GM18502 (cell line): Measurements from ENCODE around the gene MGAT4C.
"Not testable (repeated sequence)": the region's sequence is repeated elsewhere in the genome, so short reads cannot be mapped to it uniquely, and the experiment has no call there.

Experiments used
- ATAC-seq: cut with Tn5 transposase; IDR thresholded peaks from one replicate; pipeline ENCODE4 v1.9.1; 2021; ENCODE audit warnings: mild to moderate bottlenecking; ENCODE audit not compliant: unreplicated experiment, poor library complexity

The MGAT4C gene

GRCh38 chr12:86139671-86140070, 116.5 kb downstream of the MGAT4C start:
- ATAC-seq = no peak

DNA sequence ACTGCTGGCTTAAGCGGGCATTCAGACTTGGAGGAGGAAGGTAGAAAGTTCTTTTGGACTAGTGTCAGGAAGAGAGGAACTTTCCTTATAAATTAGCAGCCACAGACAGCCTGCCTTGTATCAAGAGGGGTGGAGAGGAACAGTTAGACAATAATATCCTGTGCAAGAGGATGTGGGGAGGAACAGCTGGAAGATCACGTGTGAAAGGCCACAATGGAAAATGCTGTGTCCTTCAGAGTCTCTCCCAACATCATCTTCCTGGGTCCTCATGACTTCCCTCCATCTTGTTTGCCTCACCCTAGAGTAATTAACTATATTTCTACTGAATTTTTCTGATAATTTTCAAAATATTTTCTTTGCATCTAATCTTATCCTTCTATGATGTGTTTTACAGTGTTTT, 117.4 kb downstream of the MGAT4C start:
- no peak for ATAC-seq

DNA sequence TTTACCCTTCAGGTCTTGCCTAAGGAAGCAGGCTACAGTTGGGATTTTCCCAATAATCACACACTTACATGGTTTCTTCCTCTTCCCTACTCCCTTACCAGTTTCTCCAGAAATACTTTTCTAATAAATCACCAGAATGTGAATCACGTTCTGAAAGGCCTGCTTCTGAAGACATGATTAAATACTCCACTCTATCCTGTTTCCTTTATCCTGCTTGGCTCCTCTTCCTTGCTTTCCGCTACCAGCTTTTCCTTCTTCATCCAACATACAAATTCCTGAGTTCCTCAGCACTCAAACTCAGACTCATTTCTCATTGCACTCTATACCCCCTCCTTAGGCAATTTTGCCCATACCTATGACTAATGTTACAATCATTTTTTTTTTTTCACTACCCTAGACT, 118.3 kb downstream of the MGAT4C start:
- ATAC-seq = no peak

DNA sequence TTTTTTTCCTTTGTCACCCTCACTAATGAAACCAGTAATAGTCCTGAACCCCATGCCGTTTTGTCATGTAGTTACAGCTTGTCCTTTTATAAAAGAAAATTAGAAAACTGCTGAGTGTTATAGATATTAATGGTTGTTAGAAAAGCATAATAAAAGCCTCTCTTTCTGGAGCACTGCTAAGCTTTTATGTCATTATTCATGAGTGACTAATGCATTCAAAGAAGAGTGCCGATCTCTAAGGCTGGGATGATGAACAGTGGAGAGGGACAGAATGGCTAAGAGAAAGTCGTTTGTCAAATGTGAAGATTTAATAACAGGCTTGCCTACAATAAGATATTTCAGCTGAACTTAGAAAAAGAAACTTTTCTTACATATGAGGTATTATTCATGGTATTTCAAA, 121.6 kb downstream of the MGAT4C start:
- no peak for ATAC-seq

GRCh38 chr12:86126900-86127299, 129.3 kb downstream of the MGAT4C start:
- ATAC-seq = not testable (repeated sequence)

DNA sequence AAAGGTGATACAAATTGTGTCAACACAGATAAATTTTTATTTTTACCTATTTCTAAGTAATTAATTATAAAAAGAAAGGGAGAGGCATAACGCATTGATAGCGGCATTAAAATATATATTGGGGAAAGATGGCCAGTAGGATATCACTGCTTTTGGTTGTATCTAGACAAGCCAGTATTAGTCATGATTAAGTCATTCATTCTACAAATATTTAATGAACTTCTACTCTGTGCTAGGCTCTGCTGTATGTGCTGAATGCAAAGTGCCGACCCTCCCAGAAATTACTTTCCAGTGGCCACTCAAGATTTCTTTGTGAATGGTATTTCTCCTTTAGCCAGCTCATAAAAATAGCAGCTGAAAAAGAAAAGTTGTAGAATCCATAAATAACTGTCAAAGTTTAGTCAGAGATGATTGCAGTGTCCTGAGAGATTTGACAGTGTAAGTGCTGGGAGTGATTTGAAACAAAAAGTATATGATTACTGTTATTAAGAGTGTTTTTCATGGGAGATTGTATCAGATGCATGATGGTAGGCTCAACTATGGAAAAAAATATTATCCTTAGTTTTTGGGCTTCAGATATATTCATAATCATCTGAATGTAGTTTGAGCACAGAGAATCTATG, 133.2 kb downstream of the MGAT4C start:
- no peak for ATAC-seq

DNA sequence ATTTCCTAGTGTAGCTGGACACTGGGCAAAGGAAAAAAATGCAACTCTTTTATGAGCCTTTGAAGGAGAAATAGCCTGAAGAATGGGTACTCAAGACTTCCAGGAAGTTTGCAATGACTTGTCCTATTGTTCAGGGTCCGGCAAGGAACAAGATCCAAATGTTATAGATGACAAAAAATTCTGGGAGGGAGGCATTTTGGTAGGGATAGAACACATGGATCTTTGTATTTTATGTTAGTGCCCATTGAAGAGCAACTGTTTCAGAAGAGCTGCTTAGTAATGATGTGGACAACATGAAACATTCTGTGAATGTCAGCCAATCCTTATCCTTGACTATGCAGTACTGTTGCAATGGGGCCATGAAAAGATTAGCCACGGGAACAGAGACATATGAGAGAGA, 138.0 kb downstream of the MGAT4C start:
- ATAC-seq = no peak

GRCh38 chr12:86117711-86118110, 138.5 kb downstream of the MGAT4C start:
- no peak for ATAC-seq

- no peak for ATAC-seq
Measured at GRCh38 chr12:86104087-86104486, 152.1 kb downstream of the MGAT4C start.

DNA sequence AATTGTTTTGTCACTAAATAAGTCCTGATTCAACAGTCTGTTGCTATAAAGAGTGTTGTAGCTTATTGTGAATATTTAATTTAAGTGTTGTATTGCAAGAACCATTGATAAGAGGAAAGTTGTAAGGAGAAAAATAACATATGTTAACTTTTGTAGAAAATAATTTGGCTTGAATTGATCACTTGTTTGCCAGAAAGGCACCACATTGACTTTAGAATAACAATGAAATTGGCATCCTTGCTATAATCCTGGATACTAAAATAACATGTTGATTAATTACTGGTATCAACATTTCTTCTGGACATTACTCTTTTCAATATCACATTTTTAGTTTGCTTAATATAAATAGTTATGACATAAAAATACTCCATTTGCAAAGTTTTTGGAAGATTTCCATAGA, 159.0 kb downstream of the MGAT4C start:
- ATAC-seq = no peak

GRCh38 chr12:86091681-86092080, 164.5 kb downstream of the MGAT4C start:
- no peak for ATAC-seq

DNA sequence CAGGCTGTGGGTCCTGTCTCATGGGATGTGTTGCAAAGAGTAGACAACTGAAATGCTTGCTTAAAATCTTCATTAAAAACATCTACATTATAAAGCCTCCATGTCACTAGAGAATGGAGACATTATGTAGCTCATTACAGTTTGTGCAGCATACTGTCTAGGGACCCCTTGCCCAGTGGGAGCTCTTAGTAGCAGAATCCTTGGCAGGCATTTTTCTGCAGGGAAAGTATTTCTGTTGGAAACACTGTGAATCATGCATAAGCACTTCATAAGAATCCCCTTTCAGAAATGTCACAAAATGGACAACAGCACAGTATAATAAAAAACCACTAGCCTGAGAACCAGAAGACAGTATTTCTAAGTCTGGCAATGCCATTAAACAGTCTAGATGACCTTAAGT, 174.3 kb downstream of the MGAT4C start:
- no peak for ATAC-seq

GRCh38 chr12:86059052-86059451, 197.1 kb downstream of the MGAT4C start:
- ATAC-seq = not testable (repeated sequence)

DNA sequence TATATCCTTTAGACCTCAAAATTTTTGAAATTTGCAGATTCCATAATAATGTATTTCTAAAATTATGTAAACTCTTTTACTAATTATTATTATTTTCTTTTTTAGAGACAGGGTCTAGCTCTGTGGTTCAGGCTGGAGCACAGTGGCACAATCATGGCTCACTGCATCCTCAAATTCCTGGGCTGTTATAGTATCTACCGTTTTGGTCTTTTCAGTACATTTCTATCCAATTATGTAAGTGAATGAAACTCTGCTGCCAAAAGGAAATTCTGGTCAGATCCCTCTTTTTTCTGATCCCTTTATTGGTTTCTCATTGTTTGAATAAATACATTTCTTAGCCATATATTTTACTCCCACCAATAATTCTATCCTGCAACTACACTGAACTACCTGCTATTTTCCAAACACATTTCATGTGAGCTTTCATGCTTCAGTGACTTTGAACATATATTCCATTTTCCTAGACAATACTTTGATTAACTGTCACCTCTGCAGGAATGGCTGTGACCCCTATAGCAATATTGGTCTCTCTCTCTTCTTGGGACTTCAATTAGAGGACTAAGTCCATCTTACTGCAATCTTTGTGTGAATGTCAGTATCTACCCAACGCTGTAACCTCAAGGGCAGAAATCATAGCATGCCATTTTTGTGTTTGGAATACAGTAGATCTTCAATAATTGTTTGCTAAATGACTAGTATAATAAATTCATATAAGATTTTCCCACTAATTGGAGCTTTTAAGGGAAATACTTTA, 198.9 kb downstream of the MGAT4C start:
- ATAC-seq = no peak

DNA sequence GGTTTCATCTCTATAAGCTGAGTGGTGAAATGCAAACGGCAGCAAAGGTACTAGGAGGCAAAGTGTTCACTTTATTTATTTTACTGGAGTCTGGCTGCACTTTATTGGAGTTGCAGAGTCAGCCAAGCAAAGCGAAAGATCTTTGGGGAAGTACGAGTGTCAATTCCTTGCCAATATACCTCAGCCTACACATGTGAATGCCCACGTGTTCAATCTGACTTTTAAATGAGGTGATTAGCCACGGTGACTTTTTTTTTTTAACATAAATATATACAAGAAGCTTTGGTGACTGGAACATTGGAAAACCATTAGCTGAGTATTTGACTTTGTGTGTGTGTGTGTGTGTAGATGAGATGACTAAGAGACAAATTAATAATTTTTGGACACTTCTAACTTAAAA, 203.3 kb downstream of the MGAT4C start:
- no peak for ATAC-seq

DNA sequence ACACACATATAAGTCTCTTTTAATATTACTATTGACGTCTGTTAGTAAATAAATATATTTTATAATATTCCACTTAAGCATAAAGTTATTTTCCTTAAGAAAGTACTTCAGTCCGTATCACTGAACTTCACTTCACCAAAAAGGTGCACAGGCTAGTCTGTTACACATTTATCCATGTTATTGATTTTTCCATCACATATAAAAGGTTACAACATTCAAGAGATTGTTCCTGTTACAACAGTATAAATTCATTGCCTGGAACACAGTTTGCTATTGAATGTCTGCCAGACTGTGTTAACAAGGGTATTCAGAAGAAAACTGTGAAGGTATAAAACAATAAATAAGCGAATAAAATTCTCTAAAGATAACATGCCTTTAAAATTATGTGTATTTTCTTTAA, 206.2 kb downstream of the MGAT4C start:
- ATAC-seq = no peak

DNA sequence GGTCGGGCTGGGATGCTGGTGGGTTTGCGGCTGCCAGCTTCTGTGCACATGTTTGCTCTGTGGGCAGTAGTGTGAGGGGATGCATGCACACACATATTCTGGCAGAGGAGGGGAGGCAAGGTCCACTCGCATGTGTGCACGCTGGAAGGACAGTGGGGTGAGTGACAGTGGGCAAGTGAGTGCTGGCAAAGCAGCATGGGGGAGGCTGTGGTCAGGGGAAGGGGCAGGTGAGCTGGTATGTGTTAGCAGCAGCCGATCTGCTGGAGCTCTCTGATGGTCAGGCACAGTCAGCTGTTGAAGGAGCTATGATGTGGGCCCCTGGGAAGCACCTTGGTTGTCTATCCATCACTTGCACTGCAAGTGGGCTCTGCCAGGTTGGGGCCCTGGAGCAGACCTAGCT, 211.8 kb downstream of the MGAT4C start:
- ATAC-seq = no peak

DNA sequence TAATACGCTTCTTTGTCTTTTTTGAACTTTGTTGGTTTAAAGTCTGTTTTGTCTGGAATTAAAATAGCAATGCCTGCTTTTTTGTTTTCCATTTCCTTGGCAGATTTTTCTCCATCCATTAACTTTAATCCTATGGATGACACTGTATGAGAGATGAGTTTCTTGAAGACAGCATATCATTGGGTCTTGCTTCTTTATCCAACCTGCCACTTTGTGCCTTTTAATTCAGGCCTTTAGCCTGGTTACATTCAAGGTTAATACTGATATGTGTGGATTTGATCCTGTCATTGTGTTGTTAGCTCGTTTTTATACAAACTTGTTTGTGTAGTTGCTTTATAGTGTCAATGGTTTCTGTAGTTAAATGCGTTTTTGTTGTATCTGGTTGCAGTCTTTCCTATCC, 214.1 kb downstream of the MGAT4C start:
- ATAC-seq = no peak

GRCh38 chr12:86018361-86018760, 237.8 kb downstream of the MGAT4C start:
- ATAC-seq = no peak

GRCh38 chr12:86015026-86015425, 241.2 kb downstream of the MGAT4C start:
- no peak for ATAC-seq

- no peak for ATAC-seq
Measured at GRCh38 chr12:86006727-86007126, 249.5 kb downstream of the MGAT4C start.

GRCh38 chr12:85998074-85998473, 258.1 kb downstream of the MGAT4C start:
- no peak for ATAC-seq
